Glomerular visceral epithelial cell (primary cell): ENCODE results near the gene ATXN7L3.

Experiments used
- DNase-seq: peaks from one replicate; pipeline ENCODE4 v3.0.0-alpha.2; 2016; ENCODE audit errors: extremely low spot score

ATXN7L3 gene

GRCh38 chr17:44218344-44219107 is 18.8 kb upstream of the ATXN7L3 start:
- DNase-seq, result peak; percentile 96

- DNase-seq, result no peak
These were observed 18.2 kb upstream of the ATXN7L3 start for GRCh38 chr17:44217738-44218343.

- no peak for DNase-seq
These were observed 17.0 kb upstream of the ATXN7L3 start for GRCh38 chr17:44216694-44217093.

- DNase-seq, result no peak
These were observed 16.5 kb upstream of the ATXN7L3 start for GRCh38 chr17:44216173-44216572.

- DNase-seq, result no peak
These were observed 15.2 kb upstream of the ATXN7L3 start for GRCh38 chr17:44214896-44215295.

GRCh38 chr17:44214230-44214494 is 14.5 kb upstream of the ATXN7L3 start:
- no peak for DNase-seq

GRCh38 chr17:44213403-44214229 is 13.9 kb upstream of the ATXN7L3 start:
- DNase-seq, result no peak

GRCh38 chr17:44212507-44213402 is 13.1 kb upstream of the ATXN7L3 start:
- no peak for DNase-seq

- DNase-seq, result no peak
These were observed 11.9 kb upstream of the ATXN7L3 start for GRCh38 chr17:44211281-44212265.

GRCh38 chr17:44210342-44211192 is 10.9 kb upstream of the ATXN7L3 start:
- DNase-seq, result peak; percentile 83

- DNase-seq, result no peak
These were observed 10.2 kb upstream of the ATXN7L3 start for GRCh38 chr17:44209786-44210341.

GRCh38 chr17:44207743-44208142 is 8.1 kb upstream of the ATXN7L3 start:
- DNase-seq, result no peak

- DNase-seq, result no peak
These were observed 7.6 kb upstream of the ATXN7L3 start for GRCh38 chr17:44207319-44207718.

- no peak for DNase-seq
These were observed 7.1 kb upstream of the ATXN7L3 start for GRCh38 chr17:44206825-44207155.

- DNase-seq, result no peak
These were observed 6.5 kb upstream of the ATXN7L3 start for GRCh38 chr17:44205962-44206824.

GRCh38 chr17:44204441-44204882 is 4.8 kb upstream of the ATXN7L3 start:
- peak; percentile 50 for DNase-seq

GRCh38 chr17:44203731-44204440 is 4.2 kb upstream of the ATXN7L3 start:
- DNase-seq, result peak; percentile 46

- no peak for DNase-seq
These were observed 3.1 kb upstream of the ATXN7L3 start for GRCh38 chr17:44202756-44203155.
